Kidney epithelial cell (primary cell): ENCODE results near the gene CAPN15. TPM values are rescaled to one million over a fixed set of nuclear protein-coding genes. Genes with fewer than 3 reads are reported as not detected.

Experiments
- DNase-seq: peaks from one replicate; pipeline ENCODE4 v3.0.0-alpha.2; 2010; ENCODE audit warnings: low read depth
- H3K27me3 ChIP-seq: 2 replicates; pipeline ENCODE4 v1.6.0; 2011; ENCODE audit warnings: low read length; ENCODE audit not compliant: control insufficient read depth, insufficient read depth
- H3K36me3 ChIP-seq: 2 replicates; pipeline ENCODE4 v1.5.1; 2011; ENCODE audit warnings: low read length; ENCODE audit not compliant: control insufficient read depth, insufficient read depth
- H3K4me3 ChIP-seq: 2 replicates; pipeline ENCODE4 v1.5.1; 2011; ENCODE audit warnings: low read depth, mild to moderate bottlenecking, control low read depth, low read length
- CTCF ChIP-seq: IDR thresholded peaks from 2 replicates; pipeline ENCODE4 v1.5.1; 2011; ENCODE audit warnings: mild to moderate bottlenecking, moderate library complexity, low read length, control low read depth, inconsistent platforms; ENCODE audit not compliant: insufficient read depth, poor library complexity, severe bottlenecking
- total RNA-seq: library from RNA; depleted of rRNA; stranded (reverse); fragments of >200 nt; gene quantifications from 2 replicates; pipeline ENCODE4 v1.2.3, GENCODE V29; 2015

Gene CAPN15
- total RNA-seq, 1 donor from 2014 or later: 47.1 TPM

- DNase-seq: no peak
- H3K36me3 ChIP-seq: no peaks in the 10 kb centered on the region
- TF ChIP-seq CTCF: no peak
Observed at GRCh38 chr16:577796-578195, 50.3 kb downstream of the CAPN15 start.

GRCh38 chr16:578232-578869, 50.8 kb downstream of the CAPN15 start:
- no peak for TF ChIP-seq CTCF
- Histone ChIP-seq H3K36me3 (no peaks in the 10 kb centered on the region), H3K4me3 (no peak overlapping the region), H3K27me3 (no peaks in the 10 kb centered on the region)
- DNase-seq: no peak

More at GRCh38 chr16:577796-578195, 50.3 kb downstream of the CAPN15 start:
- H3K4me3 ChIP-seq: no peak overlapping the region
- H3K27me3 ChIP-seq: no peaks in the 10 kb centered on the region

- no peaks in the 10 kb centered on the region for H3K27me3 ChIP-seq
- H3K4me3 ChIP-seq: no peak overlapping the region
- DNase-seq: no peak
- H3K36me3 ChIP-seq: no peaks in the 10 kb centered on the region
- TF ChIP-seq CTCF: peak; percentile 92
Observed at GRCh38 chr16:578870-579405, 51.4 kb downstream of the CAPN15 start.

- TF ChIP-seq CTCF: no peak
- Histone ChIP-seq H3K4me3 (no peak overlapping the region), H3K36me3 (no peaks in the 10 kb centered on the region), H3K27me3 (peaks cover 2% of the 10 kb centered on the region)
- DNase-seq: no peak
Observed at GRCh38 chr16:580141-580945, 52.8 kb downstream of the CAPN15 start.

- DNase-seq: no peak
- peaks cover 6% of the 10 kb centered on the region for H3K27me3 ChIP-seq
- no peak for TF ChIP-seq CTCF
- no peak overlapping the region for H3K4me3 ChIP-seq
- no peaks in the 10 kb centered on the region for H3K36me3 ChIP-seq
Observed at GRCh38 chr16:580946-581498, 53.5 kb downstream of the CAPN15 start.
